GM21390 (cell line): ENCODE measurements around the gene SLC17A7.
"Not testable (repeated sequence)": the region's sequence is repeated elsewhere in the genome, so short reads cannot be mapped to it uniquely, and the experiment has no call there.

ENCODE experiments used
- ATAC-seq: cut with Tn5 transposase; IDR thresholded peaks from one replicate; pipeline ENCODE4 v1.9.1; 2021; ENCODE audit not compliant: unreplicated experiment

Gene SLC17A7

GRCh38 chr19:49445997-49446396, 4.7 kb upstream of the SLC17A7 start:
- no peak for ATAC-seq

DNA sequence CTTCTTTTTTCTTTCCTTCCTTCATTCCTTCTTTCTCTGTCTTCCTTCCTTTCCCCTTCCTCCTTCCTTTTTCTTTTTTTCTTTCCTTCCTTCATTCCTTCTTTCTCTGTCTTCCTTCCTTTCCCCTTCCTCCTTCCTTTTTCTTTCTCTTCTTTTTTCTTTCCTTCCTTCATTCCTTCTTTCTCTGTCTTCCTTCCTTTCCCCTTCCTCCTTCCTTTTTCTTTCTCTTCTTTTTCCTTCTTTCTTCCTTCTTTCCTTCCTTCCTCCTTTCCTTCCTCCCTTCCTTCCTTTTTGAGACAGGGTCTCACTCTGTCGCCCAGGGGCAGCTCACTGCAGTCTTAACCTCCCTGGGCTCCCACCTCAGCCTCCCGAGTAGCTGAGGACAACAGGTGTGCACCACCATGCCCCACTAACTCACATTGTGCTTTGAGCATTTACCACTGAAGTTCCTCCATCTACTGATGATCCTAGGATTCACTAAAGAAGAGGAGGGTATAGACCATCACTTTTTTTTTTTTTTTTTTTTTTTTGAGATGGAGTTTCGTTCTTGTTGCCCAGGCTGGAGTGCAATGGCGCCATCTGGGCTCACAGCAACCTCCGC, 2.9 kb upstream of the SLC17A7 start:
- ATAC-seq: not testable (repeated sequence)

GRCh38 chr19:49443366-49444099, 2.2 kb upstream of the SLC17A7 start:
- ATAC-seq: peak; percentile 66

DNA sequence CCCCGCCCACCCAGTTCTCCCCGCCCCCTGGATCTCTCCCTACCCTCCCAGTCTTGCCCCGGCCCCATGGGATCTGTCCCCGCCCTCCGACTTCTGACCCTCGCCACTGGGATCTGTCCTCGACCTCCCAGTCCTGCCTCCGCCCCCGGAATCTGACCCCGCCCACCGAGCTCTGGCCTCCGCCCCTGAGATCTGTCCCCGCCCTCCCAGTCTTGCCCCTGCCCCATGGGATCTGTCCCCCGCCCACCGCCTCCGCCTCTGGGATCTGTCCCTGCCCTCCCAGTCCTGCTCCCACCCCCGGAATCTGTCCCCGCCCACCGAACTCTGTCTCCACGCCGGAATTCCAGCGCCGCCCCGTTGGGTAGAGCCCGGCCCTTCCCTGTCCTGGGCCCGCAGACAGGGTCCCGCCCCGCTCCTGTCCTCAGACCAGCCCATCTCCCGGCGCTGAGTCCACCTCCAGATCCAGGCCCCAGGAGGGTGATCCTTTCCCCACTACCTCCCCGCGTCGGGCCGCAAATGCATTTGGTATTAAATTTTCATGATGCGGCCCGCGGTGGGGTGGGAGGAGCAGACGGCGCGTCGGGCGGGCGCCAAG, 1.5 kb upstream of the SLC17A7 start:
- peak; percentile 15 for ATAC-seq

- ATAC-seq: no peak
Measured at GRCh38 chr19:49442354-49442753, 1.0 kb upstream of the SLC17A7 start.

- ATAC-seq: no peak
Measured at GRCh38 chr19:49441960-49442350, 628 bp upstream of the SLC17A7 start.

GRCh38 chr19:49440439-49441209, 703 bp downstream of the SLC17A7 start:
- no peak for ATAC-seq

- no peak for ATAC-seq
Measured at GRCh38 chr19:49439836-49440235, 1.5 kb downstream of the SLC17A7 start.

GRCh38 chr19:49438261-49438660, 3.1 kb downstream of the SLC17A7 start:
- no peak for ATAC-seq

DNA sequence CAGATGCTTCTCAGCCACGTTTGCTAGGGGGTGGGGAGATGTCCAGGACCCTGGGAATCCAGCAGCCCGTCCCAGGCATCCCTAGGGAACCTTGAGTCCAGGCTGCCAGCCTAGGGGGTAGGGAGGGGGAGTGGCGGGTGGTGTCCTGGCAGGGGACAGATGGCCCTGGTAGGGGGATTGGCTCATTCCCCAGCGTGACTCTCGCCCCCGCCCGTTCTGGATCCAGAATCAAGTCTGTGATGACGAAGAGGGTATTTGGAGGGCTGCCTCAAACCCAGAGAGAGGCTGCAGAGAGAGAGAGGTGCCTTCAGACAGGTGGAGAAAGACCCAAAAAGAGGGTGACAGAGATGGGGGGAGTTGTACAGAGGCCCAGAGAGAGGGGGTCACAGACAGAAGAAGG, 4.1 kb downstream of the SLC17A7 start:
- no peak for ATAC-seq

- ATAC-seq: no peak
Measured at GRCh38 chr19:49436381-49437017, 4.8 kb downstream of the SLC17A7 start.

DNA sequence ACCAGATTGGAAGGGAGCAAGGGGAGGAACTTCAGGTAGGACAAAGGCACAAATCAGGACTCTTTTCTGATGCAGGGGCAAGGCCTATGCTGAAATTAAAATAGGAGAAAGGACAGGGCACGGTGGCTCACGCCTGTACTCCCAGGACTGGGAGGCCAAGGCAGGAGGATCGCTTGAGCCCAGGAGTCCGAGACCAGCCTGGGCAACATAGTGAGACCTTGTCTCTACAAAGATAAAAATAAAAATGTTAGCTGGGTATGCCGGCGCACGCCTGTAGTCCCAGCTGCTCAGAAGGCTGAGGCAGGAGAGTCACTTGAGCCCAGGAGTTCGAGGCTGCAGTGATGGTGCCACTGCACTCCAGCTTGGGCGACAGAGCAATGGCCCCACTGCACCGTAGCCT, 5.7 kb downstream of the SLC17A7 start:
- ATAC-seq: no peak

DNA sequence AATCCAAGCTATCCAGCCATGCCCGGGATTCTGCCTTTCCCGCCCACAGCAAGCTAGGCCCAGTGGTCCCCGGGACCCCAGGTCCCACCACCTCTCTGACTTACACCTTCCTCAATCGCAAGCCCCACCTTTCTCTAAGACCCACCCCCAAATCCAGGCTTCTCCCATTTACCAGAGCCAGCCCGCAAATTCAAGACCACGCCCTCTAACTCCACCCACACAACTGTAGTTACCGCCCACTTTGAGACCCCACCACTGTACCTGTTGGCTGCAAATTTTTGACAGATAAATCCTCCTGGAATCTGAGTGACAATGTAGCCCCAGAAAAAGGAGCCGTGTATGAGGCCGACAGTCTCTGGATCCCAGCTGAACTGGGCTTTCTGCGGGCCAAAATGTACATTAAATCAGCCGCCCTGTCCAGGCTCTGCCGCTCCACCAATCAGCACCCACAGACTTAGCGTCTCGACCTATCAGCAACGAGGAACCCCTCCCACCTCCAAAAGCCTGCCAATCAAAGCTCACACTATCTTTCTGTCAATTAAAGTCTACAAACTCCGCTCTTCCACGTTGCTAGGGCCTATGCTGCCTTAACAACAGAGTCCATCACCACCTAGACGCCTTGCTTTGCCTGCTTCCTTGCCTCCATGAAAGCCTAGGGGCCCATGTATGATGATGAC, 6.3 kb downstream of the SLC17A7 start:
- no peak for ATAC-seq

GRCh38 chr19:49433240-49433901, 8.0 kb downstream of the SLC17A7 start:
- ATAC-seq: no peak

DNA sequence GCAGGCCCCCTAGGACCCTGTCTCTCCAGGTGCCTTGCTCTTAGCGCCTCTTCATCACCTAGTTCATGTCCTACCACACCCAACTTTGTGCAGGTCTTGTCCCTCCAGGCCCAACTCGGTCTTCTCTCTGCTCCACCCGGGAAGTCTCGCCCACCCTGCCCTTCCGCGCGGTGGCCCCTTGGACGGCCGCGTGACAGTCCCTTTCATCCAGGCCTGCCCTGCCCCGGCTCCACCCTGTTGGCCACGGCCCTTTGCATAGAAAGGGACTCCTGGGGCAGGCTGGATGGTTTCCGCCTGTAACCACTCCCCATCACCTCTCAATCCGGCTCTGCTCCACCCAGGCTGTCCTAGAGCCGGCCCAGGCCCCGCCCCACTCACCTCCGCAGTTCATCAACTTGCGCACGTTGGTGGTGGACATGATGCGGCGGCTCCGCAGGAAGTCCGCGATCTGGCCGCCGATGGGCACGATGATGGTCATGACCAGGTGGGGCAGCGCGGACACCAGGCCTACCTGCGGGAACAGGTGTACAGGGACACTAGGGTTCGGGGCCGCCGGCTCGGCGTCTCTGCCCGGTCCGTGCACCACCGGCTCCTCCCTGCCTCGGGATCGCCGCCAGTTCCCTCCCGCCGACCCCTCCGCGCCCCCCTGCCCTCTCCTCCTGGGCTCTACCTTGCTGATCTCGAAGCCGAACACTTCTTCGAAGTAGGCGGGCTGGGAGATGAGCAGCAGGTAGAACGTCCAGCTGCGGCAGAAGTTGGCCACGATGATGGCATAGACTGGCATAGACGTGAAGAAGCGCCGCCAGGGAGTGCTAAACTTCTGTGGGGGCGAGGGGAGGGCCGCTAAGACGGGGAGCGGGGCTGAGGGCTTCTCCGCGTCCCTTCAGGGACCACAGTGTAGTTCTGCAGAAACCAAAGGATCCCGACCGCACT, 8.9 kb downstream of the SLC17A7 start:
- ATAC-seq: no peak

GRCh38 chr19:49431330-49431749, 10.0 kb downstream of the SLC17A7 start:
- no peak for ATAC-seq

DNA sequence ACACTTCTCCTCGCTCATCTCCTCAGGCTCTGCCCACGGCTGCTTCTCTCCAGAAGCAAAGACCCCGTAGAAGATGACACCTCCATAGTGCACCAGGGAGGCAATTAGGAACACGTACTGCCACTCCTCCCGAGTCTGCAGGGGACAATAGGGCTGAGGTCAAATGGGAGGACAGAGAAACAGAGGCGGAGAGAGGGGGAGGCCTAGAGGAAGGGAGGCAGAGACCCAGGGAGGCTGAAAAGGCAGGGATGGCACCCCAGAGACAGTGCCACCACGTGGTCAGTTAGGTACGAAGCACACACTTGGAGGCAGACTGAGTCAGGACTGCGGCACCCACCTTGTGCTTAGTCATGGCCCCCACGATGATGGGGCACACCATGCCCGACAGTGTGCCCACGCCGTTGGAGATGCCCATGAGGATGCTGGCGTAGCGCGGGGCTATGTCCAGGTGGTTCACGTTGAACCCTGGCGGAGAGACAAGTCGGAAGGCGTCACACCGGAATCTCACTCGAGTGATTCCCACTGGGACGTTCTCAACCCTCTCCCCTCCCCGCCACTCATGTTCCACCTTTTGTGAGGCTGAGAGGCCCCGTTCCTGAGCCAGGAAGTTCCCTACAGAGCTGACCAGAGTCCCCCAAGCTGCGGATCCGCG, 10.5 kb downstream of the SLC17A7 start:
- ATAC-seq: no peak

DNA sequence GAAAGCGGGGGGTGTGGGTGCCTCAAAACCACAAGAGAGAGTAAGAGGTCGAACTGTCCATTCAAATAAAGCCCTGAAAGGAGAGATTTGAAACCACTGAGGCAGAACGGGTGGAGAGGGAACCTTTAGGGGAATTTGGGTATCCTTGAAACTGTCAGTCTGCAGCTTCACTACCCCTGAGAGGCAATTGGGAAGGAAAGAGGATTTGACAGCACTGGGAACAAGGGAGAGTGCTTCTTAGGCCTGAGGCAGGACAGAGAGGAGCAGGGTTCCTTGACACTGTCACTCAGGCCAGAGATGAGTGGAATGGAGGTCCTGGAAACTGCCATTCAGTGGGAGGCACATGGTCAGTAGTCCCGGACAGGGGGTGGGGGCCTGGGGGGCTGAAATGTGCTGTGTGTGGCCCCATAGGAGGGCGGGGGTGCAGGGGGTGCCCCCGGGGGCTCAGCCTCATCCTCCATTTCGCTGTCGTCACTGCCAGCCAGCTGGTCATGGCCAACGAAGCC, 11.1 kb downstream of the SLC17A7 start:
- no peak for ATAC-seq
